Measurements from ENCODE around the gene MINDY4.

Gene MINDY4

DNA sequence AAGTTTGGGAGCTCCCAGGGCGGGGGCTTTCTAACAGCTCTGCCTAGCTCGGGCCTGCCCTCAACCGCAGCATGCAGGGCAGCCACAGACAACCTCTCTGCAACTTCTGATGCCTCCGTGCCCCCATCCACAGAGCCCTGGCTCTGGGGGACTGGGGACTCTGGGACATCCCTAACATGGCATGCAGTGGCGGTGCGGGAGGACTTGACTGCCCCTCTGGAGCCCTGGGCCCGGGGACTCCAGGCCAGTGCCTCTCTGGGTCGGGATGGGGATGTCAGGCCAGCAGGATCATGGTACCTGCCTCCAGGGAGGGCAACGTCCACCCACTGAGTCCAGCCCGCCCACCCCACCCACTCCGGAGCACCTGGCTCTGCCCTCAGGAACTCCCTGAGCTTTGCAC, 139.9 kb downstream of the MINDY4 start:
- FAIRE-seq = no peak
- no peak for DNase-seq (ENCODE audit: insufficient read length, low spot score)

GRCh38 chr7:30911561-30911969, 140.3 kb downstream of the MINDY4 start, which contains the start of gene AQP1:
AQP1 (plus strand) TSS chr7:30911853; CDS start chr7:30911910, 57 bp downstream.
- DNase-seq (ENCODE audit: insufficient read length, low spot score) (no peak), FAIRE-seq (no peak)
- TF ChIP-seq POLR2AphosphoS5 (IDR thresholded peaks at IDR 0.05; ENCODE audit: low read depth, low read length) (no peak), PAX5 (IDR thresholded peaks at IDR 0.05; ENCODE audit: insufficient read depth, low read length, severe bottlenecking) (no peak), POLR2A (IDR thresholded peaks at IDR 0.05; ENCODE audit: low read depth, low read length) (no peak), SPI1 (IDR thresholded peaks at IDR 0.05; ENCODE audit: low read depth, low read length) (no peak), POU2F2 (IDR thresholded peaks at IDR 0.05; ENCODE audit: low read depth, low read length) (no peak), TAF1 (IDR thresholded peaks at IDR 0.05; ENCODE audit: low read depth, low read length) (no peak)

More for the DNA sequence above, 139.9 kb downstream of the MINDY4 start:
- TF ChIP-seq POLR2A (IDR thresholded peaks at IDR 0.05; ENCODE audit: low read depth, low read length) (no peak), POU2F2 (IDR thresholded peaks at IDR 0.05; ENCODE audit: low read depth, low read length) (no peak), POLR2AphosphoS5 (IDR thresholded peaks at IDR 0.05; ENCODE audit: low read depth, low read length) (no peak), TAF1 (IDR thresholded peaks at IDR 0.05; ENCODE audit: low read depth, low read length) (no peak), SPI1 (IDR thresholded peaks at IDR 0.05; ENCODE audit: low read depth, low read length) (no peak), PAX5 (IDR thresholded peaks at IDR 0.05; ENCODE audit: insufficient read depth, low read length, severe bottlenecking) (no peak)

- no peak for DNase-seq (ENCODE audit: insufficient read length, low spot score)
- TF ChIP-seq TAF1 (IDR thresholded peaks at IDR 0.05; ENCODE audit: low read depth, low read length) = no peak
- no peak for FAIRE-seq
These were observed 141.0 kb downstream of the MINDY4 start for GRCh38 chr7:30912021-30912730.

- DNase-seq (ENCODE audit: insufficient read length, low spot score) (no peak), FAIRE-seq (no peak)
- no peak for TF ChIP-seq TAF1 (IDR thresholded peaks at IDR 0.05; ENCODE audit: low read depth, low read length)
- no peak for TF ChIP-seq POLR2AphosphoS5 (IDR thresholded peaks at IDR 0.05; ENCODE audit: low read depth, low read length)
These were observed 141.4 kb downstream of the MINDY4 start for GRCh38 chr7:30912731-30912985.

DNA sequence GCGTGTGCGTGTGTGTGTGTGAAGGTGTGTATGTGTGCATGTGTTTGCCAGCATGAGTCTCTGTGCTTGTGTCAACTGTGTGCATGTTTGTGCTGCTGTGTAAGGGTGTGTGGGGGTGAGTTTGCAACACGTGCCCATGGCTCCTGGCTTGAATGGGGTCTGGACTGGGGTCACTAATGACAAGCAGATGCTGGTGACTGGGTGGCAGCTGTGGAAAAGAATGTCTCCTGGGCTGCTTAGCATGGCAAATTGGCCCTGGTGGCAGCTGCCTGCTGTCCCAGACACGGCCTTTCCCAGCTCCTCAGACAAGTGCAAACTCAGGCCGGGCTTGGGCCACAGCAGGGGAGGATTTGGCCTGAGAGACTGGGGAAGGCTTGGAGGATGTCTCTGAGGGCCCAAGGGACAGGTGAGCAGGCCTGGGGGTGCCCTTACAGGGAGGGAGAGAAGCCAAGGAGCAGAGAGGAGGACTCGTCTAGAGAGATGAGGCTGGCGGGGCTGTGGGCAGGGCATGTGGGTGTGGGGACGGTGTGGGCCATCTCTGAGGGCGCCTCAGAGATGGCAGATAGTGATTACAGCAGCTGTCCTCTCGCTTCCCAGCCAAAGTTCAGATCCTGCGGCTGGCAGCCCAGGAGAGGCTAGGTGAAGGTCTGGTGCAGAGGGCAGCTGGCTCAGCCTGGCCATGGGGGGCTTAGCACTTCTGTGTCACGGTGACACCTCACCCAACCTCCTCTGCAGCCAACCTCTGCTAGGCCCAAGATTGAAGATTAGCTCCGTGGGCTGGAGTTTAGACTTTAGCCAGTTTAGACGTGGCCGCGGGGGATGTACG, 142.0 kb downstream of the MINDY4 start:
- no peak for DNase-seq (ENCODE audit: insufficient read length, low spot score)
- no peak for TF ChIP-seq POU2F2 (IDR thresholded peaks at IDR 0.05; ENCODE audit: low read depth, low read length)
- no peak for TF ChIP-seq TAF1 (IDR thresholded peaks at IDR 0.05; ENCODE audit: low read depth, low read length)
- no peak for TF ChIP-seq PAX5 (IDR thresholded peaks at IDR 0.05; ENCODE audit: insufficient read depth, low read length, severe bottlenecking)
- no peak for TF ChIP-seq SPI1 (IDR thresholded peaks at IDR 0.05; ENCODE audit: low read depth, low read length)
- TF ChIP-seq POLR2AphosphoS5 (IDR thresholded peaks at IDR 0.05; ENCODE audit: low read depth, low read length) = no peak
- TF ChIP-seq POLR2A (IDR thresholded peaks at IDR 0.05; ENCODE audit: low read depth, low read length) = no peak
- no peak for FAIRE-seq

GRCh38 chr7:30913821-30914515, 142.8 kb downstream of the MINDY4 start:
- DNase-seq (ENCODE audit: insufficient read length, low spot score) = no peak
- TF ChIP-seq SPI1 (IDR thresholded peaks at IDR 0.05; ENCODE audit: low read depth, low read length) (no peak), TAF1 (IDR thresholded peaks at IDR 0.05; ENCODE audit: low read depth, low read length) (no peak), POLR2A (IDR thresholded peaks at IDR 0.05; ENCODE audit: low read depth, low read length) (no peak), PAX5 (IDR thresholded peaks at IDR 0.05; ENCODE audit: insufficient read depth, low read length, severe bottlenecking) (no peak), POU2F2 (IDR thresholded peaks at IDR 0.05; ENCODE audit: low read depth, low read length) (no peak), POLR2AphosphoS5 (IDR thresholded peaks at IDR 0.05; ENCODE audit: low read depth, low read length) (no peak)
- FAIRE-seq = no peak

DNA sequence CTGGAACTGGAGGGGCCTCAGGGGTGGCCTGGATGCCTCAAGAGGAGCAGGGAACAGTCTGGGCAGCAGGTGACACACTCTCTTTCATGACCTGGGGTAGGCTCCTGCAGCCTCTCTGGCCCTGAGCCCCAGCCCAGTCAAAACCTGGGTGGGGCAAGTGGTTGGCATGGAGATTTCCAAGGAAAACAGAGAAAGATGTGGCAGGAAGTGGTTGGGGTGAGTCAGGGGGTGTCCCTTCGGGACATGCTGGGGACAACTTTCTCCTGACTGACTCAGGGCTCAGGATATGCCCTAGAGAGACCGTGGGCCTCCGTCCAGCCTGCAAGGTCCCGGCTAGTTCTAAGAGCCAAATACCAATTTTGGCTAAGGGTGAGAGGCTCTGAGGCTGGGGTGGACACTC, 143.4 kb downstream of the MINDY4 start:
- TF ChIP-seq SPI1 (IDR thresholded peaks at IDR 0.05; ENCODE audit: low read depth, low read length) = no peak
- no peak for TF ChIP-seq POLR2A (IDR thresholded peaks at IDR 0.05; ENCODE audit: low read depth, low read length)
- no peak for TF ChIP-seq POU2F2 (IDR thresholded peaks at IDR 0.05; ENCODE audit: low read depth, low read length)
- no peak for TF ChIP-seq PAX5 (IDR thresholded peaks at IDR 0.05; ENCODE audit: insufficient read depth, low read length, severe bottlenecking)
- no peak for TF ChIP-seq POLR2AphosphoS5 (IDR thresholded peaks at IDR 0.05; ENCODE audit: low read depth, low read length)
- FAIRE-seq (no peak), DNase-seq (ENCODE audit: insufficient read length, low spot score) (no peak)

DNA sequence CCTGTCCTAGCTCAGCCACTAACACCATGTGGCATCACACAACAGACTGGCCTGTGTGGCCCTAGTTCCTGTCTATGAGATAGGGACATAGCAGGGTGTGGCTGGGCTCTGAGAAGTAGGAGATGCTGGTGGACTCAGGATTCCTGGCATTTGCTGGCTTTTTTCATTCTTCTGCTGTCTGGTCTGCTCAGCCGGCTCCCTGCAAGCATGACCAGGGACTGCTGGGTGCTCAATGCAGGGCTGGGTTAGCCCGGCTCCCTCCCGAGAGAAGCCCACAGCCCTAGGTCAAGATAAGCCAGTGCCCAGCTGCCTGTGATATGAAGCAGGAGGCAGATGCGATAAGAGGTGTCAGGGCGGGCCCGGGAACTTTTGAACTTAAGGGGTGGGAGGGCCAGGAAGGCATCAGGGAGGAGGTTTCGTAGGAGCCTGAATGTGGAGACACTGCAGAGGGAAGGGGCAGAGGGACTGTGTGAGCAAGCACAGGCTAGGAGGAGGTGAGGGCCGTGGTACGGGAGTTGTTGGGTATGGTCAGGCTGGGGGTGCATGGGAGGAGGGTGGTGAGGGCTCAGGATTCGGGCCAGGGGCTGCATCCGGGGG, 143.9 kb downstream of the MINDY4 start:
- TF ChIP-seq TAF1 (IDR thresholded peaks at IDR 0.05; ENCODE audit: low read depth, low read length) (no peak), POLR2AphosphoS5 (IDR thresholded peaks at IDR 0.05; ENCODE audit: low read depth, low read length) (no peak), POLR2A (IDR thresholded peaks at IDR 0.05; ENCODE audit: low read depth, low read length) (no peak), PAX5 (IDR thresholded peaks at IDR 0.05; ENCODE audit: insufficient read depth, low read length, severe bottlenecking) (no peak)
- DNase-seq (ENCODE audit: insufficient read length, low spot score) (no peak), FAIRE-seq (no peak)

GRCh38 chr7:30915751-30916150, 144.5 kb downstream of the MINDY4 start:
- no peak for TF ChIP-seq PAX5 (IDR thresholded peaks at IDR 0.05; ENCODE audit: insufficient read depth, low read length, severe bottlenecking)
- no peak for TF ChIP-seq POU2F2 (IDR thresholded peaks at IDR 0.05; ENCODE audit: low read depth, low read length)
- TF ChIP-seq POLR2A (IDR thresholded peaks at IDR 0.05; ENCODE audit: low read depth, low read length) = no peak
- TF ChIP-seq SPI1 (IDR thresholded peaks at IDR 0.05; ENCODE audit: low read depth, low read length) = no peak
- TF ChIP-seq TAF1 (IDR thresholded peaks at IDR 0.05; ENCODE audit: low read depth, low read length) = no peak
- TF ChIP-seq POLR2AphosphoS5 (IDR thresholded peaks at IDR 0.05; ENCODE audit: low read depth, low read length) = no peak
- DNase-seq (ENCODE audit: insufficient read length, low spot score) (no peak), FAIRE-seq (no peak)

Measured in GM12891 (cell line).